Adrenal gland (tissue), 5 donors: ENCODE data around the gene SOWAHC.

Source experiments
- CTCF ChIP-seq, 6 experiments: fragments of 450-650 bp in 4 of 6; fragments of 200-600 bp in 2 of 6; sonication (generic) in 1 of 6; IDR thresholded peaks; 1 replicate in 5 of 6; 2 replicates in 1 of 6; pipeline versions ENCODE4 v1.5.1 to v1.8.0; 2016 to 2021; ENCODE audit warnings: antibody characterized with exemption in 6 of 6, mild to moderate bottlenecking in 2 of 6, moderate library complexity in 1 of 6
- POLR2A ChIP-seq, 2 donors: fragments of 450-650 bp; IDR thresholded peaks; one replicate each; pipeline ENCODE4 v1.6.1; 2017; ENCODE audit warnings: antibody characterized with exemption in 2 of 2, mild to moderate bottlenecking in 2 of 2, moderate library complexity in 1 of 2
- donor health status: DM: no; HTN: no; CAD: no.

GRCh38 chr2:109575373-109575772, 38.8 kb upstream of the SOWAHC start:
- TF ChIP-seq CTCF (IDR thresholded peaks at IDR 0.05) = no peak
- TF ChIP-seq POLR2A (IDR thresholded peaks at IDR 0.05) = no peak
